Ovary (tissue), 9 donors: ENCODE data around the gene IFI44L. TPM values are rescaled to one million over a fixed set of nuclear protein-coding genes. Genes with fewer than 3 reads are reported as not detected.

ENCODE experiments used
- DNase-seq, 5 donors: peaks; one replicate each; pipeline ENCODE4 v3.0.0-alpha.2; 2019 to 2020
- H3K27ac ChIP-seq, 2 donors: fragments of 200-600 bp; one replicate each; pipeline versions ENCODE4 v1.5.1 to v1.8.0; 2019 to 2022
- H3K27me3 ChIP-seq: fragments of 200-600 bp; one replicate; pipeline ENCODE4 v1.8.0; 2022
- H3K36me3 ChIP-seq: fragments of 200-600 bp; sonication (generic); one replicate; pipeline ENCODE4 v1.5.1; 2019
- H3K4me1 ChIP-seq: one replicate; pipeline ENCODE4 v1.8.1; 2013; ENCODE audit warnings: mild to moderate bottlenecking, moderate library complexity; ENCODE audit not compliant: insufficient read depth
- H3K4me3 ChIP-seq: fragments of 200-600 bp; sonication (generic); one replicate; pipeline ENCODE4 v1.5.1; 2017
- H3K9me3 ChIP-seq, 2 donors: fragments of 200-600 bp in 1 of 2; sonication (generic) in 1 of 2; one replicate each; pipeline versions ENCODE4 v1.5.1 to v1.8.1; 2013 to 2019; ENCODE audit warnings: mild to moderate bottlenecking in 1 of 2, moderate library complexity in 1 of 2
- EP300 ChIP-seq: sonication (generic); formaldehyde crosslinking; IDR thresholded peaks from one replicate; pipeline ENCODE4 v1.6.1; 2017; ENCODE audit warnings: antibody characterized with exemption
- POLR2A ChIP-seq: fragments of 450-650 bp; IDR thresholded peaks from one replicate; pipeline ENCODE4 v1.6.1; 2017; ENCODE audit warnings: antibody characterized with exemption, mild to moderate bottlenecking, moderate library complexity
- WGBS, 3 donors: extraction: QIAGEN DNeasy Blood & Tissue Kit in 1 of 3; methylation state at CpG; one replicate each; pipeline versions ENCODE4 v1.1.5 to v1.1.7; 2013 to 2017; 5-methylcytosine and 5-hydroxymethylcytosine counted together
- intact Hi-C, 4 donors: fragments of 100-400 bp; cut with DNase I; formaldehyde crosslinking; loops; one replicate each; pipeline versions ENCODE4 v1.11.0 to v1.15.1; 2022 to 2023
- polyA plus RNA-seq, 2 donors: library from polyadenylated mRNA; stranded (reverse); fragments of 200-250 nt in 1 of 2; fragments of 350-450 nt in 1 of 2; fragmentation: Illumina TruSeq in 1 of 2; extraction: RNeasy Lipid Tissue Mini Kit (QIAGEN cat#74804) in 1 of 2; gene quantifications; one replicate each; pipeline ENCODE4 v1.2.3, GENCODE V29; 2013 to 2014
- total RNA-seq, 7 donors: library from RNA; depleted of rRNA in 2 of 7; stranded (reverse); fragments of >200 nt in 2 of 7; fragmentation: NEBNext Ultra II Directional in 3 of 7; extraction: Animal tissue kit (Norgen Biotek cat#: 25700) in 3 of 7; gene quantifications; one replicate each; pipeline versions ENCODE4 v1.1.0 to v1.2.4, GENCODE V29; 2016 to 2023
- TF ChIP-seq, protein P1 (sequence below), 3 donors: fragments of 450-650 bp in 2 of 3; fragments of 200-600 bp in 1 of 3; IDR thresholded peaks; one replicate each; pipeline versions ENCODE4 v1.5.1 to v1.8.0; 2016 to 2022; ENCODE audit warnings: antibody characterized with exemption in 3 of 3, mild to moderate bottlenecking in 1 of 3
- donor health status: DM: no; HTN: no; CAD: no; lungs with moderate emphysema.
- donor health status: DM: no; HTN: no; CAD: no.
- donor health status: Bipolar disorder and iron deficiency.
- donor health status: DM: yes; HTN: yes; CAD: no.
- donor health status: DM: no; HTN: no; CAD: no.
- donor health status: DM: yes; HTN: yes; CAD: no.

Gene IFI44L
- total and polyA plus RNA-seq, 9 donors, result 4.3 to 36.0 (median 10.3) TPM

DNA sequence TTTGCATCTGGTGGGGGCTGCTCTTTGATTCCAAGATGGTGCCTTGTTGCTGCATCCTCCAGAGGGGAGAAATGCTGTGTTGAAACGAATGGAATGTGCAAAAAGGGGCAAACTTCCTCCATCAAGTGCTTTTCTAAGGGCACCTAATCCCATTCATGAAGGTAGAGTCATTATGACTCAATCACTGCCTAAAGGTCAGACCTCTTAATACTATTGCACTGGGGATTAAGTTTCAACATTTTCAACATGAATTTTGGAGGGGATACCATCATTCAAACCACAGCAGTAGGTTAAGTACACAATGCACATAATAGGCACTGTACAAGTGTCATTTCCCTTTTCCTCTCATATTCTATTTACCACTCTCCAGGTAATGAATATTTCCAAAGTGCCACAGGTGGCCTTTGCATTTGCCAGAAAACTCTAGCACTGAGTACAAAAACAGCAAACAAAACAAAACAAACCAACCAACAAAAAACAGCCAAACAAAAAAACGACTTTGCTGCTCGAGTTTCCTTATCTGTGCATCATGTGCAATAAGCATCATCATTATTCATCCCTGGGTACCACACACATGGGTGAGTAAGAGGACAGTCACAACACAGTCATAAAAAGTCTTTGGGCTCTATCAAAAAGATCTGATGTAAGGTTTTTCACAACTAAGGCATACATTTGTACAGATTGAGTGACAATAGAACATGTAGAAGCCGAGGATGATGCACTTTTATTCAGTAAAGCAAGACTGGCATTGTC, 71.9 kb downstream of the IFI44L start:
- intact Hi-C loops, result no loop called here
- H3K9me3 ChIP-seq, result no peaks in the 10 kb centered on the region

More for the DNA sequence above, 71.9 kb downstream of the IFI44L start:
- Histone ChIP-seq H3K27me3 (no peaks in the 10 kb centered on the region), H3K36me3 (no peaks in the 10 kb centered on the region), H3K4me1 (no peaks in the 10 kb centered on the region), H3K4me3 (no peak overlapping the region), H3K27ac (no peak overlapping the region)
- 67 to 71% (median 68%) methylated on average over 4 of the region's 4 CpGs for WGBS, 3 donors
- TF ChIP-seq POLR2A (no peak), EP300 (no peak)
- TF ChIP-seq, protein P1, sequence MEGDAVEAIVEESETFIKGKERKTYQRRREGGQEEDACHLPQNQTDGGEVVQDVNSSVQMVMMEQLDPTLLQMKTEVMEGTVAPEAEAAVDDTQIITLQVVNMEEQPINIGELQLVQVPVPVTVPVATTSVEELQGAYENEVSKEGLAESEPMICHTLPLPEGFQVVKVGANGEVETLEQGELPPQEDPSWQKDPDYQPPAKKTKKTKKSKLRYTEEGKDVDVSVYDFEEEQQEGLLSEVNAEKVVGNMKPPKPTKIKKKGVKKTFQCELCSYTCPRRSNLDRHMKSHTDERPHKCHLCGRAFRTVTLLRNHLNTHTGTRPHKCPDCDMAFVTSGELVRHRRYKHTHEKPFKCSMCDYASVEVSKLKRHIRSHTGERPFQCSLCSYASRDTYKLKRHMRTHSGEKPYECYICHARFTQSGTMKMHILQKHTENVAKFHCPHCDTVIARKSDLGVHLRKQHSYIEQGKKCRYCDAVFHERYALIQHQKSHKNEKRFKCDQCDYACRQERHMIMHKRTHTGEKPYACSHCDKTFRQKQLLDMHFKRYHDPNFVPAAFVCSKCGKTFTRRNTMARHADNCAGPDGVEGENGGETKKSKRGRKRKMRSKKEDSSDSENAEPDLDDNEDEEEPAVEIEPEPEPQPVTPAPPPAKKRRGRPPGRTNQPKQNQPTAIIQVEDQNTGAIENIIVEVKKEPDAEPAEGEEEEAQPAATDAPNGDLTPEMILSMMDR (IDR thresholded peaks at IDR 0.05), result no peak
- DNase-seq, result no peak

Other genes with a start within 250 kb of the IFI44L start
- 1 to 10 TPM; 2.0 to 6.3 (median 3.8) TPM for gene PTGFR, start 129.5 kb upstream of the IFI44L start, total RNA-seq
- 10 to 100 TPM in 1 of 2 donors, 1 to 10 TPM in 1; 3.0 to 42.6 TPM for gene PTGFR, start 129.5 kb upstream of the IFI44L start, polyA plus RNA-seq
- 10 to 100 TPM in 6 of 7 donors, 1 to 10 TPM in 1; 7.3 to 30.7 (median 14.5) TPM for gene IFI44, start 29.4 kb downstream of the IFI44L start, total RNA-seq
- gene IFI44, start 29.4 kb downstream of the IFI44L start, polyA plus RNA-seq, result 10 to 100 TPM; 32.9 to 40.7 TPM